ENCODE results near the gene AP1M1. TPM values are rescaled to one million over a fixed set of nuclear protein-coding genes. Genes with fewer than 3 reads are reported as not detected.

The AP1M1 gene
- total and polyA plus RNA-seq, 2 of the 4 experiments (the other 2 are of a cell fraction) = 85.1 to 99.1 TPM

- no peak overlapping the region for H4K91ac ChIP-seq (ENCODE audit: insufficient read depth, low read depth, low read length)
- H4K8ac ChIP-seq (ENCODE audit: low read depth in 2 of 2, low read length in 2 of 2) = no peak overlapping the region
- peak overlapping the region; percentile 98; the same call in 1 of the 2 replicates for H3K4me2 ChIP-seq (ENCODE audit: low read depth, low read length)
- H3K9me1 ChIP-seq (ENCODE audit: insufficient read depth, low read length) = peaks cover 25% of the 10 kb centered on the region
- no peak overlapping the region for H3K4ac ChIP-seq (ENCODE audit: low read depth, low read length)
- no peak overlapping the region for H3K27ac ChIP-seq (ENCODE audit: insufficient read depth, low read length)
- H3K56ac ChIP-seq (ENCODE audit: extremely low read depth, insufficient read depth, low read length) = no peak overlapping the region
- no peak overlapping the region for H3K9ac ChIP-seq (ENCODE audit: low read depth, low read length)
- DNase-seq (no peak), ATAC-seq (ENCODE audit: low read depth) (no peak)
- dilution Hi-C loops (cut with HindIII; ENCODE audit: low sequenced_read_pairs, unreplicated experiment) (no loop called here), intact Hi-C loops (cut with micrococcal nuclease) (loop anchor here (5.0 kb wide), 1 partner anchor 122 kb away; the partner anchor contains the start of gene TPM4), in situ Hi-C loops (cut with MboI; ENCODE audit: low sequenced_read_pairs) (loop anchor here (25.0 kb wide), 4 partner anchors 362 to 1087 kb away; partner anchors contain the start of genes AKAP8L, CYP4F3 and SYDE1)
- no peak for TF ChIP-seq MXI1 (IDR thresholded peaks at IDR 0.05; ENCODE audit: borderline replicate concordance, low read depth, low read length)
- TF ChIP-seq FOS (IDR thresholded peaks at IDR 0.05; ENCODE audit: low read depth, low read length) = no peak
- H2BK120ac ChIP-seq (ENCODE audit: low read depth, low read length) = no peak overlapping the region
- peaks cover 51% of the 10 kb centered on the region for H4K20me1 ChIP-seq (ENCODE audit: insufficient read depth, low read length)
- H3K79me1 ChIP-seq (ENCODE audit: low read depth in 1 of 2, low read length in 2 of 2) = peaks cover 16 to 55% of the 10 kb centered on the region in 2 experiments; a peak in 3 of 4 replicates
- ChIA-PET CTCF (no interaction called here), POLR2A (ENCODE audit: unreplicated experiment) (no interaction called here)
- H2BK20ac ChIP-seq (ENCODE audit: low read depth, low read length) = no peak overlapping the region
- peak overlapping the region; percentile 92 for H2AK9ac ChIP-seq (replicated peaks; ENCODE audit: low read depth, low read length, poor library complexity)
- WGBS, 2 experiments (ENCODE audit: extremely low coverage in 2 of 2, insufficient read length in 1 of 2) = no CpG with 5 or more reads among the region's 9 CpGs
- H2BK5ac ChIP-seq (ENCODE audit: low read depth, low read length, poor library complexity, severe bottlenecking) = no peak overlapping the region
- H3K9me3 ChIP-seq (ENCODE audit: control insufficient read depth, insufficient read depth, low read length) = no peaks in the 10 kb centered on the region
- H2BK15ac ChIP-seq (ENCODE audit: low read depth, low read length) = no peak overlapping the region
- H4K5ac ChIP-seq (ENCODE audit: low read depth, low read length) = no peak overlapping the region
- peaks cover 11% of the 10 kb centered on the region for H3K4me1 ChIP-seq (ENCODE audit: control insufficient read depth, insufficient read depth, low read length)
- peaks cover 34% of the 10 kb centered on the region for H3K36me3 ChIP-seq (ENCODE audit: control insufficient read depth, insufficient read depth, low read length)
- no peak overlapping the region for H3K18ac ChIP-seq (ENCODE audit: low read depth, low read length)
- 0 out of 2 replicates have a peak overlapping the region, but pooled peaks have one; percentile 3 for H2AK5ac ChIP-seq (ENCODE audit: low read depth, low read length)
- BruUV-seq (replicated peaks) = no TSS peak
- peak overlapping the region; percentile 29; the same call in 1 of the 2 replicates for H3K23ac ChIP-seq (ENCODE audit: low read depth, low read length)
- no peak overlapping the region for H3K14ac ChIP-seq (replicated peaks; ENCODE audit: low read depth, low read length)
- no peak overlapping the region for H3K4me3 ChIP-seq (ENCODE audit: insufficient read depth, low read depth, low read length)
- no peaks in the 10 kb centered on the region for H3K27me3 ChIP-seq (ENCODE audit: control insufficient read depth, insufficient read depth, low read length)
- no peak overlapping the region for H2AFZ ChIP-seq (replicated peaks; ENCODE audit: low read length, poor library complexity)
Observed at GRCh38 chr19:16199275-16199932, 1.7 kb downstream of the AP1M1 start.

All from IMR-90 (cell line).